GM19239 (cell line): ENCODE data around the gene RNF213.

Experiments
- DNase-seq: peaks from one replicate; pipeline ENCODE4 v3.0.0; 2011; ENCODE audit warnings: low spot score; ENCODE audit not compliant: insufficient read length
- FAIRE-seq: peaks from 2 replicates; lab custom pipeline; 2011; peaks lifted over from hg19 to GRCh38; lab: Jason Lieb, UNC

RNF213 gene

DNA sequence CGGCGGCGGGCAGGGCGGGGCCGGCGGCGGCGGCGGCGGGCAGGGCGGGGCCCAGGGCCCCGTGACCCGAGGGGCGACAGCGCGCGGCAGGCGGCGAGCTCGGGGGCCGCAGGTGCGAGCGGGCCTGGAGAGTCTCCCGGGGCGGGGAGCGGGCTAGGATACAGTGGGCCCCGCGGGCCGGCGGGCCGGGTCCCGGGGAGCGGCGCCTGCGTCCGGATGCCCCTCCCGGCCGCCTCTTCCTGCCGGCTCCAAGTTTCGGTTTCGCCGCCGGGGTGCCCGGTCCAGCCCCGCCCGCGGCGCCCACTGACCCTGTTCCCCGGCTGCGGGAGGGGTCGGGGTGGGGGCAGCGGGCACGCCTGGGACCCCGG is at the start of gene RNF213:
TSS of gene RNF213 (plus strand) at position 62 of the 368 bp plus-strand sequence. CDS start 2,830 bp downstream, outside the sequence.
- DNase-seq (peak; percentile 68), FAIRE-seq (no peak)

DNA sequence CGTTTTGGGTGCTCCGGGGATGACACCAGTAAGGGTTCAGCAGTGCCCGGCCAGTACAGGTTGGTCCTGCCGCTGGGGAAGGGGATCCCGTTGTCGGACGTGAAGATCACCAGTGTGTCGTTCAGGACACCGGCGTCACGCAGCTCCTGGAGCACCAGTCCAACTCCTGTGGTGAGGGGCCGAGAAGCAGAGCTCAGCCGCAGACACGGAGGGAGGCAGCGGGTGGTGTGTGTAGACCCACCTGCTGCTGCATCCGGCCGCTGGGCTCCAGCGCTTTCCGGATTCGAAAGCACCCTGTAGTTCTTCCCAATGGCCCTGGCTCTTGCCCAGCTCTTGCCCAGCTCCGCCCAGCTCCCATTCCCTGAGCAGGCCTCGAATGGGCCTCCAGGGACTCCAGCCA is 48.5 kb upstream of the RNF213 start:
- DNase-seq (no peak), FAIRE-seq (no peak)

DNA sequence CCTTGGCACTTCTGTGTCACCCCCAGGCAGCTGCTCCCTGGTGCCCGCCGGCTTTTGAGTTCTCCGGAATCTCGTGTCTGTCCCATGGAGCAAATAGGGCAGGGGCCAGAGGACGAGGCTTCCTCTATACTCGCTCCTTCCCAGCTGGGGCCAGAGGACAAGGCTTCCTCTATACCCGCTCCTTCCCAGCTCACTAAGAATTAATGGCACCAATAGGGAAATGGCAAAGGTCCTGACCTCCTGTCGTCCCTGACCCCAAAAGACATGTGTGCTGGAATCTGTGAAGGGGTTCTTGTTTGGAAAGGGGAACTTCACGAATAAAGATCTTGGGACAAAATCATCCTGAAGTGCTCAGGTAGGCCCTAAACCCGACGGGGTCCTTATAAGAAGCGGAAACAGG is 48.1 kb upstream of the RNF213 start:
- FAIRE-seq (no peak), DNase-seq (no peak)

DNA sequence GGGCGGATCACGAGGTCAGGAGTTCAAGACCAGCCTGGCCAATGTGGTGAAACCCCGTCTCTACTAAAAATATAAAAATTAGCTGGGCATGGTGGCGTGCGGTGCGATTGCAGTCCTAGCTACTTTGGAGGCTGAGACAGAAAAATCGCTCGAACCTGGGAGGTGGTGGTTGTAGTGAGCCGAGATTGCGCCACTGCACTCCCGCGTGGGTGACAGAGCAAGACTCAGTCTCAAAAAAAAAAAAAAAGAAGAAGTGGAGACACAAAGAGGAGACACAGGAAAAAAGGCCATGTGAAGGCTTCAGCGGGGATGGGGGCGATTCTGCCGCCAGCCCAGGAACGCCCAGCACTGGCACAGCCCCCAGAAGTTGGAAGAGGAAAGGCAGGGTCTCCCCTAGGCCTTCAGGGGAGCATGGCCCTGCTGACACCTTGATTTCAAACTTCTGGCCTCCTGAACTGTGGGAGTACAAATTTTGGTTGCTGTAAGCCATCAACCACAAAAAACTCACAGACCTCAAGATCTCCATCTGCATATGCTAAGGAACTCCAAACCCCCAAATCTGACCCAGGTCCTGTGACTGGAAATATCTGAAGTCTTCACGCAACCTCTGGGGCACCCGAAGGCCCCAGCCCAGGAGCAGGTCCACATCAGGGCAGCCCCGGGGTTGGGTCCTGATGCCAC is 47.5 kb upstream of the RNF213 start:
- no peak for FAIRE-seq
- no peak for DNase-seq

DNA sequence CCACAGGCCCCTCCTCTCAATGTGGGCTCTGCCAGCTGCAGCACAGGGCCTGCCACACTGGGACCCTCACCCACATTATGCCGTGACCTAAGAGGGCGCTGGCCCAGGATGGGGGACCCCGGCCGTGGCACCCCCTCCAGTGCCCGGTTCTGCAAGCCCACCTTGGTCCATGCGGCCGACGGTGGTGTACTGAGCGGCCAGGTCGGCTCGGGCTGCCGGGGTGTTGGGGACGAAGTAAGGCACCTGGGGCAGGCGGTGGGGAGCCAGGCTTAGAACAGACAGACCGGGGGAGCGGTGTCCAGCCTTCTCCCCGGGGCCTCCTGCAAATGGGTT is 47.0 kb upstream of the RNF213 start:
- DNase-seq: no peak
- FAIRE-seq: no peak

DNA sequence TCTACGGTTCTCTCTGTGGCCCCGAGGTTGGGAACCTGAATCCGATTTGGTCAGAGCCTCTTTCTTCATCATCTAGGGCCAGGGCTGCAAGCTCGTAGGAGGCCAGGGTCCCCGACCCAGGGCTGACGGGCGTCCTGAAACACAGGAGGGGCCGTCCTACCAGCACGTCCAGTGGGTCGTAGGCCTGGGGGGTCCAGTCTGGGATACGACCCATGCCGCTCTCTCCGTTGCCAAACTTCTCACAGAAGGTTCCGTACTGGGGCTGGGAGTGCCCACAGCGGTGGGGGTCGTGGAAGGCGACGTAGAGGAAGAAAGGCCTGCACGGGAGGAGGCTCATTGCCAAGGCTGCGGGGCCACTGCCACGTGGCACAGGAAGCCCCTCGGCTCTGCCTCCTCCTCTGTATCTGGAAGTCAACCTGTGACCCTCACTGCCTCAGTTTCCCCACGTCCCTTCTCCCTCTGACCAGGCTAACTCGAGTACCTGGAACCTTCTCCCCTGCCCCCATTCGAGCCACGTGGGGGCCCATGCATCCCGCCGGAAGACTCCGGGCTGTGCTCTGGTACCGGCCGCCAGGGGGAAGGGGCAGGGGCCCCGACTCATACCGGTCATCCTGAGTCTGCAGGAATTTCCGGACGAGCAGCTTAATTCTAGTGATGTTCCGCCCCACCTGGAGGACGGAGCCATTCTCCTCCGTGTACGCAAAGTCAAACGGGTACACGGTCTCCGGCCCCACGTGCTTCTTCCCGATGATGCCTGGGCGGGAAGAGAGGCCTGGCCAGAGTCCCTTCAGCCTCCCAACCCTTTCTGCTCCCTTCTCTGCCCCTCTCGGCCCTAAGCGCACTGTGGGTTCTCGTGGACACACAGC is 46.4 kb upstream of the RNF213 start:
- FAIRE-seq: no peak
- DNase-seq: no peak

DNA sequence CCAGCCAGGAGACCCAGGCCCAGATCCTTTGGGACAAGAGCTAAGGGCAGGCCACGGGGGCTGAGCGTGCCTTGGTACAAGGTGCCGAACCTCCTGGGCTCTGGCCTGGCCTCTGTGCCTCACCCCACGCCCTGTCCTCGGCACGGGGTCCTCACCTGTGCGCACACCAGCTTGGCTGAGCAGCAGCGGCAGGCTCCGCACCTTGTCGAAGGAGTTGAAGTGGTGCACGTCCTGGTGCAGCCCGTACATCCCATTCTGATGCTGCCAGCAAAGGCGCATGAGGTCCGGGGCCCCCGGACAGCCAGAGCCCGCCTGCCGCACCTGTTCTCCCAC is 45.8 kb upstream of the RNF213 start:
- no peak for FAIRE-seq
- DNase-seq: no peak

DNA sequence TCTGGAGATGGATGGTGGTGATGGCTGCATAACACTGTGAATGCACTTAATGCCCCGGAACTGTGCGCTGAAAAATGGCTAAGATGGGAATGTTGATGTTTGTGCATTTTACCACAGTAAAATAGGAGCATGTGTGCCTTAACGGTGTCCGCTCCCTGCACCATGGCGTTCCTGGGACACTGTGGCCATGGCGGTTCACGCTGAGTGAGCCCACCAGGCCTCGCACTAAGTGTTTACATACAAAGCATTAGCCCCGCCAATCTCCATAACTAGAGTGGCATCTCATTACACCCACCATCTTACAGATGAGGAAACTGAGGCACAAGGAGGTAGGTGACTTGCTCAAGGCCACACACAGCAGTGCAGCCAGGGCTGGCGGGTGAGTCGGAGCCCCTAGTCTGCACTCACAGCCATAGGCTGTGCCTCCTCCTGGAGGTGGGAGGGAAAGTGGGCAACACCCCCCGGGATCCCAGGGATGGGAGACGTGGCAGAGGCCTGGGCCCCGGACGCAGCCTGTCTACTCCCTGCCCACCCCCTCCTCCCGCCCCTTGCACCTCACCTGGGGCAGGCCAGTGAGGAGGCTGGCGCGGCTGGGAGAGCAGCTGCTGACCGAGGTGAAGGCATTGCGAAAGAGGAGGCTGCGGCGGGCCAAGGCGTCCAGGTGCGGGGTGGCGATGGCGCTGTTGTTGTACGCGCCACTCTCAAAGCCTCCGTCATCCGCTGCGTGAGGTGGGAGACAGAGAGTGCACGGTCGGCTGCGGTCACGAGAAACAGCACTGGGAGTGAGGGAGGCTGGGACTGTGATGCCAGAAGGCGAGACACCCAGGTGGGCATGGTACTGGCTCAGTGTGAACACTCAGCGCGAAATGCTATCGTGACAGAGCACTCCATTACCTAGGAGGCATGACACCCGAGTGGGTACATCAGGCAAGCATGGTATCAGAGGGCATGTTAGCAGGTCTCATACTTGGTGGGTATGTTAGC is 43.9 kb upstream of the RNF213 start:
- DNase-seq (no peak), FAIRE-seq (no peak)

DNA sequence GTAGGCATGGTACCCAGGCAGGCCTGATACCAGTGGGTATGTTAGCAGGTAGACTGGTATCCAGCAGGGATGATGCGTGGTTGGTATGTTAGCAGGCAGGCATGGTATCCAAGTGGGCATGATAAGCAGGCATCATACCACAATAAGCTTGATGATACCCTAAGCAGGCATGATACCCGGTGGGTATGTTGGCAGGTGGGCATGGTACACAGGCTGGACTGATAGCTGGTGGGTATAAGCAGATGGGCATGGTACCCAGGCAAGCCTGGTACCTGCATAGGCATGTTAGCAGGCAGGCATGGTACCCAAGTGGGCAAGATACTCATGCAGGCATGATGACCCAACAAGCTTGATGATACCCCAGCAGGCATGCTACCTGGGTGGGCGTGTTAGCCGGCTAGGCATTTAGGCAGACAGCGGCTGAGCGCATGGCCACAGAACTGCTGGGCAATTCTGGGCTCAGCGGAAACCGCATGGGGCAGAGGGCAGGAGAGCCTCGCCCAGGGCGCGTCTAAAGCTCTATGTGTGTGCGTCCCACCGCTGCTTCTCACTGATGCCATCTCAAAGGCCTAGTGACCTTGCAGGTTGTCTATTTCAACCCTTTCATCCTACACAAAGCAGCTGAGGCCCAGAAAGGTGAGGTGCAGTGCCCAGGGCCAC is 42.8 kb upstream of the RNF213 start:
- FAIRE-seq: no peak
- DNase-seq: no peak

DNA sequence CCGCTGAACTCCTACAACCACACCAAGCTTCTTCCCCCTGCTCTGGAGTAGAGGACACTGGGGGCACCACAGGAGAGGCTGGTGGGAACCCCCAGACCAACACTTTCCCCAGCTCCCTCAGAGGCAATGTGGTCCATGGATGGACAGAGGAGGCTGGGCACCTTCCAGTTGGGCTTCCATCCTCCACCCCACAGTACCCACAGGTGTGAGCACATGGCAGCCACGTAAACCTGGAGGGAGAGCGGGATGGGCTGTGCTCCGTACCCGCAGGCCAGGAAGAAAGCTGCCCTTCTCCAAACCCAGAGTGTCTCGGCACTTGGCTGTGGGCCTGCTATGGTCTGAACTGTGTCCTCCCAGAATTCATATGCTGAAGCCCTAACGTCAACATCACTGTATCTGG is 42.3 kb upstream of the RNF213 start:
- FAIRE-seq (no peak), DNase-seq (no peak)

DNA sequence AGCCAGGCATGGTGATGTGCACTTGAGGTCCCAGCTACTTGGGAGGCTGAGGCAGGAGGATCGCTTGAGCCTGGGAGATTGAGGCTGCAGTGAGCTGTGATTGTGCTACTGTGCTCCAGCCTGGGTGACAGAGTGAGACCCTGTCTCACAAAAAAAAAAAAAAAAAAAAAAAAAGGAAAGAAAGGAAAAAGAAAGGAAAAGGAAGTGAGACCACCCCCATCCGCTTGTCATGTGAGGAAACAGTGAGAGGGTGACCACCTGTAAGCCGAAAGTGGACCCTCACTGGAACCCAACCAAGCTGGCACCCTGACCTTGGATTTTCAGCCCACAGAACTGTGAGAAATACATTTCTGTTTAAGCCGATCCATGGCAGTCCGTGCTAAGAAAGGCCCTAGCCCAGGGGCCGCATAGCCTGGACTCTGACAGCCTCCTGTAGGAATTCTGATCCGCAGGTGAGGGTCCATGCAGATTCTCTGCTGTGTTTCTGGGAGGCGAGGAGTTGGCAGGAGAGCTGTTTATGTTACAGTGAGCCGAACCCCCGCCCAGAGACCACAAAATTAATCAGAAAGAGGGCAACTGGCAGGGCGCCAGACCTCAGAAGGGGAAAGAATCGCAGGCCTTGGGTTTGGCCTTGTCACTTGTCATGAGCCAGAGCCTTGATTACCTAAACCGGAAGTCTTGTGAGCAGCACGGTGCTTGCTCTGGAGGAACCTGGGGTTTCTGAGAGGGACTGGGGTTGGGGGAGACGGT is 41.5 kb upstream of the RNF213 start:
- peak; percentile 98 for FAIRE-seq
- DNase-seq: peak; percentile 94

DNA sequence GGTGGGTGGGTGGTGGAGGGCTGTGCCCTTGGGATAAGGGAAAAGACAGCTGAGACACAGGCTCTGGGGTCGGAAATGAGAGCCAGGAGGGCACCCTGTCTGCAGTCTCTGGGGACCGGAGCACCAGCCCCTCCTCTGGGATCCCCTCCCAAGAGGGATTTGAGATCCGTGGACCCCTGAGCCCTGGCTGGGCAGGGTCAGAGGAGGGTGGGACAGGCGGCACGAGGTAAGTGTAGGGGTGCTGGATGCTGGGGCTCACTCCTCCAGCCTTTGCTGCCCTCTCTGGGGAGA is 40.9 kb upstream of the RNF213 start:
- no peak for DNase-seq
- no peak for FAIRE-seq

DNA sequence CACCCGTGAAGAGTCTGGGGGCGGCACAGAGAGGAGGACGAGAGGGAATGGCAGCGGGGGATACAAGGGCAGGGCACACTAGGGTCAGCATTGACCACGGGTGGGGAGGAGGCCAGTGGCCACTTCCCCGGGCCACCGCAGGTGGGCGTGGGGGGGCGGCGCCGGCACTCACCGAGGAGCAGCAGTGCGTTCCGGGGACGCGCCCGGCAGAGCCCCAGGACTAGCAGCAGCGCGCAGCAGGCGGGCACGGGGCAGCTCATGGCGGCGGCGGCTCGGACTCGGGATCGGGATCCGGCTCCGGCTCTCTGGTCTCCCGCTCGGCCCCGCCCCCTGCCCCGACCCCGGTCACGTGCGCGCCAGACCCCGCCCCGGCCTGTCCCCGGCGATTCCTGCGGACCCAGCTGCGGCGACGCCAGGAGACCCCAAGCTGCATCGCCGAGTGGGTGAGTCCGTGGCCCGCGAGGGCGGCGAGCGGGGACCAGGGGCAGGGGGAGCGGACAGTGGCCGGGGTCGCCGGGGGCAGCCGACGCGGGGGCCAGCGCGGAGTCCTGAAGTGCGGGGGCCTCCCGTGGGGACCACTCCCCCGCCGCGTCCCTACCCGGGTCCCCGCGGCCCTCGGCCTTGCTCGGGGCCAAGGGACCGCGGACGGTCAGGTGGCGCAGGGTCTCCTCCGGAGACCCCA is 40.5 kb upstream of the RNF213 start, which contains the start of the genes SGSH and SLC26A11:
TSS of gene SGSH (minus strand) at position 280 of the 682 bp plus-strand sequence. CDS start at position 260, 20 bp downstream.
TSS of gene SLC26A11 (plus strand) at position 374 of the 682 bp plus-strand sequence. CDS start 1,134 bp downstream, outside the sequence.
- FAIRE-seq (no peak), DNase-seq (peak; percentile 88)

DNA sequence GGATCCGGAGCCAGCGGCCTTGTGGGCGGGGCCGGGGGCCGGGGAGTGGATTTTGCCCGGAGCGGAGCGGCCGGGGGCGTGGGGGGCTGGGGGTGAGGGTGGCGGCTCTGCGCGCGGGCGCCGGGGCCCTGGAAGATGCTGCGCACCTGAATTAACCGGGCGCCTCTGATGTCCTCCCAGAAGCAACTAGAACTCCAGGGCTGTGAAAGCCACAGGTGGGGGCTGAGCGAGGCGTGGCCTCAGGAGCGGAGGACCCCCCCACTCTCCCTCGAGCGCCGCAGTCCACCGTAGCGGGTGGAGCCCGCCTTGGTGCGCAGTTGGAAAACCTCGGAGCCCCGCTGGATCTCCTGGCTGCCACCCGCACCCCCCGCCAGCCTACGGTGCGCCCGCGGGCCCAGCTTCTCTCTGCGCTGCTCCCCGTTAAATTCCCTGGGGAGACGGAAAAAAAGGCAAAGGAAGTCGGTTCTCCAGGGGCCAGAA is 39.9 kb upstream of the RNF213 start:
- no peak for FAIRE-seq
- no peak for DNase-seq

DNA sequence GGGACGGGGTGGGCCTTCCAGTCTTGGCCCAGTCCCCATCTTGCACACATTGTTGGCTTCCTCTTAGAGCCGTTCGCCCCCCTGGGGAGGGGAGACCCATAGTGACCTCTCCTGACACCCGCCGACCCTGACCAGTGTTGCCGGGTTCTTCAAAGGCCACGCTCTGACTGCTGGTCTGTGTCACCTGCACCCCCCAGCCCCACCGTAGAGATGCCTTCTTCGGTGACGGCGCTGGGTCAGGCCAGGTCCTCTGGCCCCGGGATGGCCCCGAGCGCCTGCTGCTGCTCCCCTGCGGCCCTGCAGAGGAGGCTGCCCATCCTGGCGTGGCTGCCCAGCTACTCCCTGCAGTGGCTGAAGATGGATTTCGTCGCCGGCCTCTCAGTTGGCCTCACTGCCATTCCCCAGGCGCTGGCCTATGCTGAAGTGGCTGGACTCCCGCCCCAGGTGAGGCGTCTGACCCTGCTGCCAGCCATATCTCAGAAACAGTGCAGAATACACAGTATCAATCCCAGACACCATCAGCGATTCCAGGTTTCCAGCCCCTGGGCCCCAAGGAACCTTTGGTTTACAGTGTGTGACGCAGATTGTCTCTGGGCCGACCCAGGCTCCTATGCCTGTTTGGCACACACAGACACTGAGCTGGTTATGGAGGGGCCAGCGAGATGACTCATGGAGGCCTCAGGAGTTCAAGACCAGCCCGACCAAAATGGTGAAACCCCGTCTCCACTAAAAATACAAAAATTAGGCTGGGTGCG is 39.1 kb upstream of the RNF213 start:
- DNase-seq (no peak), FAIRE-seq (no peak)

DNA sequence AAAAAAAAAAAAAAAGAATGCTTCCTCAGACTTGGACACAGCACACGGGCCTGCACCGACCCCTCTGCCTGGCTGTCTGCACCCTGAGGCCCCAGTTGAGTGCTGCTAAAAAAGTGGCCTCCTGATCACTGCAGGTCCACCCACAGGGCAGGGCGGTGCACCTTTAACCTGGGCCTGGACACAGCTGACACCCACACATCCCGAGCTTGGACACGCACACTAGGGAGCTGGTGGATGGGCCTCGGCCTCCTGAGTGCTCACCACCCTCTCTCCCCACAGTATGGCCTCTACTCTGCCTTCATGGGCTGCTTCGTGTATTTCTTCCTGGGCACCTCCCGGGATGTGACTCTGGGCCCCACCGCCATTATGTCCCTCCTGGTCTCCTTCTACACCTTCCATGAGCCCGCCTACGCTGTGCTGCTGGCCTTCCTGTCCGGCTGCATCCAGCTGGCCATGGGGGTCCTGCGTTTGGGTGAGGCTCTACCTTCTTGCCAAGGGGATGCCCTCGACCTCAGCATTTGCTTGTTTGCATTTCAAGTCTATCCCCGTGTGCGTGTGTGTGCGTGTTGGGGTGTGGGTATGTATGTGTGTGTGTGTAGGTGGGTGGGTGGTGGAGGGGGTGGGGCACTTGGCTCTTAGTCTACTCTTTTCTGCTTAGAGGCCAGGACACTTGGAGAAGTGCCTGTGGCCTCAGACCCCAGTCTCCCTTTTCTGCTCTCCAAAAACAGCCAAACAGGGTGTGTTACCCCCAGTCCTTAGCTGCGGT is 38.1 kb upstream of the RNF213 start:
- FAIRE-seq (no peak), DNase-seq (no peak)

DNA sequence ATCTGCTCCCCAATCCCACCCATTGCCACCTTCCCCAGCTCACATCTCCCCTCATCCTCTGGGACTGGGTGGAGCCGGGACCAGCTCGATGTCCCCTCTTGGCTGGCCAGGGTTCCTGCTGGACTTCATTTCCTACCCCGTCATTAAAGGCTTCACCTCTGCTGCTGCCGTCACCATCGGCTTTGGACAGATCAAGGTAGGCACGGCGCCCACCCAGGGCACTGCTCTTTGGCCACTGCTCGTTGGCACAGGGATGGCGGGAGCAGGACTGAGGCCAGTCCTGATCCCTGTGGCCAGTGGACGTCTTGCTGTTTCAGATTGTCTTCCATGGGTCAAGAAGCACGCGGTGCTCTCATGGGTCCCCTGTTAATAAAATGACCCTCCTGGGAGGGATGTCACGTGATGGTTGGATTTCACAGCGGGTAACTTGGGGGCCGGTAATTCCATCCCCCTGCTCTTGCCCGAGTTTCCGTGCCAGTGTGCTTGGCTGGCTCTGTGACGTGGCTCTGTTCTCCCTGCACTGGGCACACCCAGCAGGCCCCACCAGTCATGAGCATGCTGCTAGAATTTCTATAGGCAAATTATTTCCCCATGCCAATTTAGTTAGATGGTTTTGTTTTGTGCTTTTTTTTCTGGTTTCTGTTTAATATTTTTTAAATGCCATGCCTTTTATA is 37.4 kb upstream of the RNF213 start:
- FAIRE-seq: no peak

More for the DNA sequence above, 37.4 kb upstream of the RNF213 start:
- no peak for DNase-seq
